ENCODE measurements around the gene ANKZF1.
A peak's percentile ranks its signal among the peaks of the same experiment; 100 is the strongest.

Gene ANKZF1

DNA sequence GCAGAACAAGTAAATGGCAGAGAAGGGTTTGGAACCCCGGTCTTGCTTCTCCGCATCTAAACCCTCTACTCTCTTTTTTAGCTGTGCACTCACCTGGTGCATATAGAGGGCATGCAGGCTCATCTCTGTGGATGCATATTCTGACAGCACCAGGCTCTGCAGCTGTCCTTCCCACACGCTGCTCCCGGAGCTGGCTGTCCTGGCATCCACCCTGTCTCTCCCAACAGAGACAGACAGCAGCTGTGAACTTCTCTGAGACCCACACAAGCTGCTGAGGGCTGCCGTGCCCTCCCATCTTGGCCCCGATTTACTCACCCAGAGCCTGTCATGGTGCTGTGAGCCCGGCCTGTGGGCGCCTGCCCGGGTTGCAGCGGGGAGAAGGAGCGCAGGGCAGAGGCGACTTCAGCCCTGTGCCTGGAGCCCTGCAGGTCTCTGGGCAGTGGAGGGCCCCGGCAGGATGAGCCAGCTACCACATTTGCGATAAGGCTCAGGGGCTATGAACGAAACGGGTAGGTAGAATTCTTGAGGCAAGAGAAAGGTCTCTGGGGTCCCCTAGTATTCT is 7.6 kb upstream of the ANKZF1 start:
- DNase-seq: no peak
- in situ Hi-C loops (cut with HindIII; ENCODE audit: low pct_ligation_motif_present, low pct_unique_long_range_greater_than_20kb, low sequenced_read_pairs): no loop called here

DNA sequence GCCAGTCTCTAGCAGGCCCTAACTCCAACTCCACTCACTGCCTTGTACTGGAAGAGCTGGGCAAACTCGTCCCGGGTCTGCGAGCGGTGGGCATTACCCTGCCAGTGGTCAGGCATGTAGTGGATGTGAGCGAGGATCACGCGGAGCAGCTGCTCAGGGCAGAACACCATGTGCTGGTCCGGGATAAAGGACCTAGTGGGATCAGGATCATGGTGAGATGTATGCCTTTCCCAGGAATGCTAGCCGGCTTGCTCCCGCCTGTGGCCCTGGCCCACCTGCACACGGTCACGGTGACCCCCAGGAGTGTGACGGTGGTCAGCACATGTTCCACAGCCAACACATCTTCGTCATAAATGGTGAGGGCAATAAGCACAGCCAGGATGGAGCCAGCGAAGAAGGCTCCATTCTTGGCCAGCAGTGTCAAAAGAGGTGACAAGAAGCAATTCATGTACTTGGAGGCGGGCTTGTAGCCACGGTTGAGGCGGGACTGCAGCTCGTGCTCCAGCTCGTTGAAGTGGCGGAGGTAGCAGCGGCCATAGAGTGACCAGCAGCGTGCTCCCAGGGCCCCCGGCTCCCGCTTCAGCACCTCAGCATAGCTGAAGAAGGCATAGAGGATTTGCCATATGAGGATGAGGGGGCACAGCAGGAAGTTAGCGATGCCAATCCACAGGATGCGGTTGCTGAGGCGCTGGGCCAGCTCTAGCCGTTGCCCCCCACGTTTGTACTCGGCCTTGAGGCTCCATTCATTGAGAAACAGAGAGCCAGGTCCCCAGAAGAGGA is 5.6 kb upstream of the ANKZF1 start:
- DNase-seq: no peak
- in situ Hi-C loops (cut with HindIII; ENCODE audit: low pct_ligation_motif_present, low pct_unique_long_range_greater_than_20kb, low sequenced_read_pairs): no loop called here

- in situ Hi-C loops (cut with HindIII; ENCODE audit: low pct_ligation_motif_present, low pct_unique_long_range_greater_than_20kb, low sequenced_read_pairs): no loop called here
- DNase-seq: no peak
These were observed 4.3 kb upstream of the ANKZF1 start for GRCh38 chr2:219225350-219225749.

- in situ Hi-C loops (cut with HindIII; ENCODE audit: low pct_ligation_motif_present, low pct_unique_long_range_greater_than_20kb, low sequenced_read_pairs): no loop called here
- DNase-seq: no peak
These were observed 1.3 kb upstream of the ANKZF1 start for GRCh38 chr2:219228041-219228910.

DNA sequence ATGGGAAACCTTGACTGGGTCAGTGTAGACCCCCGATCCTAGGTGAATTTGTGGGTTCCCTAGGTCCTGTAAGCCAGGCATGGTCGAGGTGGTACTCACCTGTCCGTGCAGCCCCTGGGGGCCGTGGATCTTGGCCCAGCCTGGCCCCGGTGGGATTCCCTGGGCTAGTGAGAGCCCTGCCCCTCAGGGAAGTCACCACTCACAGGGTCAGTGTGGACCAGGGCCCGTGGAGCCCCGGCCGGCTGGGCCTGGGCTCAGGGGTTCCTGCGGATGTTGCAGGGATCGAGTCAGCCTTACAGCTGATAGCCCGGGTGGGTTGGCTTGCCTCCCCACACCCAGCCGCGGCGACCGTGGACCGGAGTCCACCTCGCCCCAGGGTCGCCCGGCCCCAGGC is 698 bp upstream of the ANKZF1 start:
- DNase-seq: no peak
- in situ Hi-C loops (cut with HindIII; ENCODE audit: low pct_ligation_motif_present, low pct_unique_long_range_greater_than_20kb, low sequenced_read_pairs): no loop called here

DNA sequence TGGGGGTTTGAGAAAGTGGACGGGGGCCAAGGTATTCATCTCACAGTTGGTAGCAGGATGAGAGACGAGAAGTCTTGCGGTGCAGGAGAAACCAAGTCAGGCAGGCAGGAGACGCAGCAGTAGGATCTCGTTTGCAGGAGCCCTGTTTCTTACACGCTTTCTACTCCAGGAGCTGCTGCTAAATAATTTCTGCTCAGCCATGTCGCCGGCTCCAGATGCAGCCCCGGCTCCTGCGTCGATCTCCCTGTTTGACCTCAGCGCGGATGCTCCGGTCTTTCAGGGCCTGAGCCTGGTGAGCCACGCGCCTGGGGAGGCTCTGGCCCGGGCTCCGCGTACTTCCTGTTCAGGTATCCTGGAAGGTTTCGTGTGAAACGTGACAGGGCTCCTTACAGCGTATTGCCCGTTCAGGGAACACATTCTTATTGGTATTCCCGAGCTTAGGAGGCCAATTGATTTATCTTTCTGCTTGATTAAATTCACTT is 494 bp downstream of the ANKZF1 start:
- peak; percentile 53 for DNase-seq
- in situ Hi-C loops (cut with HindIII; ENCODE audit: low pct_ligation_motif_present, low pct_unique_long_range_greater_than_20kb, low sequenced_read_pairs): no loop called here

- in situ Hi-C loops (cut with HindIII; ENCODE audit: low pct_ligation_motif_present, low pct_unique_long_range_greater_than_20kb, low sequenced_read_pairs): no loop called here
- no peak for DNase-seq
These were observed 4.7 kb downstream of the ANKZF1 start for GRCh38 chr2:219234331-219234730.

DNA sequence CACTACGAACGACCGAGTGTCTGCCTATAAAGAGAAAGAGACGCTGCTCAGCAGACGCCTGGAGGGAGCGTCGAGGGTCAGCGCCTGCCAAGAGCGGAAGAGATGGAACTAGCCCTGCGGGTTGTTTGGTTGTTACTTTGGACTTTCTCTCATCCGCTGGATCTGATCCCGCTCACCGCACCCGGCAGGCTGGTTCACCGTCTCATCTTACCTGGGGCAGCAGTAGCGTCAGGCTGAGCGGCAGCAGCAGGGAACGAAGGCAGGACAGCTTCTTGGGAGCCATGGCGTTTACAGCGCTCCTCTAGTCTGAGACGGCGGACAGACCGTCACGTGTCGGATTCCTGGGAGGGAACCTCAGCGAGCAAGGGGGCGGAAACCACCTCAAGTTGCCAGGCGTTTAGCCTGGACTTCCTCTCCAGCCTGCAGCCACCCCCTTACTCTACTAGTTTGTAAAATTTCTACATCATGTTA is 13.7 kb downstream of the ANKZF1 start:
- in situ Hi-C loops (cut with HindIII; ENCODE audit: low pct_ligation_motif_present, low pct_unique_long_range_greater_than_20kb, low sequenced_read_pairs): no loop called here
- no peak for DNase-seq

- no peak for DNase-seq
- in situ Hi-C loops (cut with HindIII; ENCODE audit: low pct_ligation_motif_present, low pct_unique_long_range_greater_than_20kb, low sequenced_read_pairs): no loop called here
These were observed 15.2 kb downstream of the ANKZF1 start for GRCh38 chr2:219244789-219245147.

GRCh38 chr2:219245148-219245898 is 15.7 kb downstream of the ANKZF1 start, which contains the start of the genes GLB1L and STK16:
Gene GLB1L, minus strand, starts transcription at chr2:219245444. Its CDS starts 1,871 bp downstream, at chr2:219243573.
Gene STK16, plus strand, starts transcription at chr2:219245479. Its CDS starts 521 bp downstream, at chr2:219246000.
- in situ Hi-C loops (cut with HindIII; ENCODE audit: low pct_ligation_motif_present, low pct_unique_long_range_greater_than_20kb, low sequenced_read_pairs): no loop called here
- peak; percentile 95 for DNase-seq

- DNase-seq: no peak
- in situ Hi-C loops (cut with HindIII; ENCODE audit: low pct_ligation_motif_present, low pct_unique_long_range_greater_than_20kb, low sequenced_read_pairs): no loop called here
These were observed 16.3 kb downstream of the ANKZF1 start for GRCh38 chr2:219245899-219246230.

- in situ Hi-C loops (cut with HindIII; ENCODE audit: low pct_ligation_motif_present, low pct_unique_long_range_greater_than_20kb, low sequenced_read_pairs): no loop called here
These were observed 17.0 kb downstream of the ANKZF1 start for GRCh38 chr2:219246559-219246958.

DNA sequence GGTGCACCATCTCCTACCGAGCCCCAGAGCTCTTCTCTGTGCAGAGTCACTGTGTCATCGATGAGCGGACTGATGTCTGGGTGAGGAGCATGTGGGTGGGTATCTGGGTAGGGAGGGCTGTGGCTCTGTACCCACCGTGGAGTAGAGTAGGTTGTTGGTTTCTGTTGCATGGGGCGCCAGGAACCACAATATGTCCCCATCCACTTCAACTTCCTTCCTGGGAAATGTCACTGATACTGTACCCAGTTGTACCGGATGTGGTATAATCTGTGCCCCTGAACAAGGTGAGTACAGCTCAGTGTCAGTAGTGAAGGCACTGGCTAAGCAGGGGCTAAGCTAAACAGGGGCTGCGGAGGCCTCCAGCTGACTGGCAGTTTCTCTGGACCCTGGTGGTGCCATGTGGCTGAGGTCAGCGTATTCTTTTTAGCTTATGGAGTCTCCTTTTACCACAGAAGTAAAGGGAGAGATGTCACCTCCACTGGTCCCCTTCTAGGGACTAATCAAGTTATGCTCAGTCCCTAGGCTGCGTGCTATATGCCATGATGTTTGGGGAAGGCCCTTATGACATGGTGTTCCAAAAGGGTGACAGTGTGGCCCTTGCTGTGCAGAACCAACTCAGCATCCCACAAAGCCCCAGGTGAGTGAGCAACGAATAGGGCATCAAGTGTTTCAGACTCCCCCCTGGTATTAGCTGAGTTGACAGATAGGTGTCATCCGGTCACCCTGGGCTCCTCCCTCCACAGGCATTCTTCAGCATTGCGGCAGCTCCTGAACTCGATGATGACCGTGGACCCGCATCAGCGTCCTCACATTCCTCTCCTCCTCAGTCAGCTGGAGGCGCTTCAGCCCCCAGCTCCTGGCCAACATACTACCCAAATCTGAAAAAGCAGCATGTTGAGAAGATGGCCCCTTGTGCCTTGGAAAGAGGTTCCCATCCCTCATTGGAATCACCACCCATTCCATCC is 18.4 kb downstream of the ANKZF1 start:
- in situ Hi-C loops (cut with HindIII; ENCODE audit: low pct_ligation_motif_present, low pct_unique_long_range_greater_than_20kb, low sequenced_read_pairs): no loop called here

More at GRCh38 chr2:219246559-219246958, 17.0 kb downstream of the ANKZF1 start:
- DNase-seq: no peak

DNA sequence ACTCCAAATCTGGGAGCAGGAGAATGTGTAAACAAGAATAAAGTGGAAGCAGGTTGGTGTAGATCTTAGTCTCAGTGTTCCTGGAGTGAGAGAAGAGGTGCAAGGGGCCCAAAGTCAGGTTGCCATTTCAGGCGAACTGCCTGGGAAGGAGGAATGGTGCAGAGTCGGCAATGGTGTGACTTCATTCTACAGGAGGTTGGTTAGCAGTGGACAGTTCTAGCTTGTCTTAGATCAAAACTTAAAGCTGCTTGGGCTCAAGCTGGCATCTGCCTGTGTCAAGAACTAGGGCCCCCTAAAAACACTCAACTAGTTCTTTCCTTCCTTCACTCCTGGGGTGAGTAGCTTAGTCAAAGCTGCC is 19.2 kb downstream of the ANKZF1 start:
- in situ Hi-C loops (cut with HindIII; ENCODE audit: low pct_ligation_motif_present, low pct_unique_long_range_greater_than_20kb, low sequenced_read_pairs): no loop called here
- no peak for DNase-seq

More for the DNA sequence above, 18.4 kb downstream of the ANKZF1 start:
- no peak for DNase-seq

- peak; percentile 97 for DNase-seq
- in situ Hi-C loops (cut with HindIII; ENCODE audit: low pct_ligation_motif_present, low pct_unique_long_range_greater_than_20kb, low sequenced_read_pairs): no loop called here
These were observed 19.8 kb downstream of the ANKZF1 start for GRCh38 chr2:219249203-219249980.

- DNase-seq: no peak
- in situ Hi-C loops (cut with HindIII; ENCODE audit: low pct_ligation_motif_present, low pct_unique_long_range_greater_than_20kb, low sequenced_read_pairs): no loop called here
These were observed 20.6 kb downstream of the ANKZF1 start for GRCh38 chr2:219250049-219250781.

Measured in ACHN (cell line).